ENCODE measurements around the gene KCNIP1.
"Not testable (repeated sequence)": the region's sequence is repeated elsewhere in the genome, so short reads cannot be mapped to it uniquely, and the experiment has no call there.

The KCNIP1 gene

GRCh38 chr5:170762298-170762697 is 258.5 kb downstream of the KCNIP1 start:
- in situ Hi-C loops (cut with HindIII; ENCODE audit: low sequenced_read_pairs) = not testable (repeated sequence)

GRCh38 chr5:170765868-170766267 is 262.0 kb downstream of the KCNIP1 start:
- in situ Hi-C loops (cut with HindIII; ENCODE audit: low sequenced_read_pairs) = not testable (repeated sequence)

GRCh38 chr5:170769246-170769645 is 265.4 kb downstream of the KCNIP1 start:
- in situ Hi-C loops (cut with HindIII; ENCODE audit: low sequenced_read_pairs) = no loop called here

- in situ Hi-C loops (cut with HindIII; ENCODE audit: low sequenced_read_pairs) = no loop called here
Measured at GRCh38 chr5:170769898-170770416, 266.1 kb downstream of the KCNIP1 start.

- in situ Hi-C loops (cut with HindIII; ENCODE audit: low sequenced_read_pairs) = no loop called here
Measured at GRCh38 chr5:170771496-170771895, 267.7 kb downstream of the KCNIP1 start.

GRCh38 chr5:170773024-170773985 is 269.5 kb downstream of the KCNIP1 start:
- in situ Hi-C loops (cut with HindIII; ENCODE audit: low sequenced_read_pairs) = no loop called here

GRCh38 chr5:170774831-170775230 is 271.0 kb downstream of the KCNIP1 start:
- in situ Hi-C loops (cut with HindIII; ENCODE audit: low sequenced_read_pairs) = no loop called here

GRCh38 chr5:170781946-170782345 is 278.1 kb downstream of the KCNIP1 start:
- in situ Hi-C loops (cut with HindIII; ENCODE audit: low sequenced_read_pairs) = no loop called here

- in situ Hi-C loops (cut with HindIII; ENCODE audit: low sequenced_read_pairs) = no loop called here
Measured at GRCh38 chr5:170782438-170782837, 278.6 kb downstream of the KCNIP1 start.

GRCh38 chr5:170783498-170784247 is 279.9 kb downstream of the KCNIP1 start, which contains the start of gene GABRP:
GABRP (plus strand) TSS chr5:170783725; CDS start chr5:170788616, 4,891 bp downstream.
- in situ Hi-C loops (cut with HindIII; ENCODE audit: low sequenced_read_pairs) = no loop called here

GRCh38 chr5:170785416-170785815 is 281.6 kb downstream of the KCNIP1 start:
- in situ Hi-C loops (cut with HindIII; ENCODE audit: low sequenced_read_pairs) = no loop called here

All from DLD1 (cell line).